Measurements from ENCODE around the gene TRIM33. TPM values are rescaled to one million over a fixed set of nuclear protein-coding genes. Genes with fewer than 3 reads are reported as not detected.
"Not testable (repeated sequence)": the region's sequence is repeated elsewhere in the genome, so short reads cannot be mapped to it uniquely, and the experiment has no call there.

TRIM33 gene
- total and polyA plus RNA-seq, 12 donors: 3.5 to 28.7 (median 20.0) TPM

- WGBS, 2 donors: 74 to 79% methylated on average over 2 of the region's 2 CpGs
- Histone ChIP-seq H3K4me1 (peaks cover 0 to 6% (median 0%) of the 10 kb centered on the region in 9 donors), H3K27ac (no peak overlapping the region), H3K36me3 (no peaks in the 10 kb centered on the region), H3K9me3 (peaks cover 0 to 19% (median 11%) of the 10 kb centered on the region in 11 donors), H3K27me3 (no peaks in the 10 kb centered on the region), H3K4me3 (no peak overlapping the region)
- no peak for DNase-seq
- TF ChIP-seq CTCF (IDR thresholded peaks at IDR 0.05): no peak
- ATAC-seq: no peak
- intact Hi-C loops (cut with DNase I): no loop called here
Measured at GRCh38 chr1:114367810-114368209, 143.2 kb downstream of the TRIM33 start.

DNA sequence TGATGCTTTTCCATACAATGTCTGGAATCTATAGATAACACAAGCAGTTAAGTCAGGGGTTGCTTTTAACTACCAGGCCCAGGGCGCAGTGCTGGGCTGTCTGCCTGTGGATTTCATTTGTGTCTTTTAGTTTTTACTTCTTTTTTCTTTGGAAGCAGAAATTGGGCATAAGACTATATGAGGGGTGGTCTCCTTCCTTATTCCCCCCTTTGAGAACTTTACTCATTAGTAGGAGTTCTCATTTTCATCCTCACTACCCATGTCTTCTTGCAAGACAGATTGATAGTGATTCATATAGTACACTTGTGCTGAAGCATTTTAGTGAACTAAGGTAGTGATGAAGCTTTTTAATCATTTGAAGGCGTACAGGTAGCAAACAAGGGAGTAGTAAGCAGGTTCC lies 147.8 kb downstream of the TRIM33 start:
- WGBS, 2 donors: 72 to 81% methylated on average over 2 of the region's 2 CpGs
- H3K4me3 ChIP-seq; DNase-seq; H3K4me1 ChIP-seq; H3K27me3 ChIP-seq; H3K36me3 ChIP-seq; intact Hi-C loops (cut with DNase I); ATAC-seq; H3K27ac ChIP-seq: not testable (repeated sequence)
- H3K9me3 ChIP-seq: peaks cover 0 to 36% (median 16%) of the 10 kb centered on the region in 11 donors

GRCh38 chr1:114359791-114360190 lies 151.2 kb downstream of the TRIM33 start:
- Histone ChIP-seq H3K9me3 (peaks cover 0 to 36% (median 16%) of the 10 kb centered on the region in 11 donors), H3K27ac (no peak overlapping the region), H3K36me3 (no peaks in the 10 kb centered on the region), H3K27me3 (no peaks in the 10 kb centered on the region), H3K4me1 (no peaks in the 10 kb centered on the region), H3K4me3 (no peak overlapping the region)
- DNase-seq (no peak), ATAC-seq (no peak)
- no peak for TF ChIP-seq CTCF (IDR thresholded peaks at IDR 0.05)
- 52 to 56% methylated on average over 1 of the region's 1 CpG for WGBS, 2 donors
- intact Hi-C loops (cut with DNase I): no loop called here

DNA sequence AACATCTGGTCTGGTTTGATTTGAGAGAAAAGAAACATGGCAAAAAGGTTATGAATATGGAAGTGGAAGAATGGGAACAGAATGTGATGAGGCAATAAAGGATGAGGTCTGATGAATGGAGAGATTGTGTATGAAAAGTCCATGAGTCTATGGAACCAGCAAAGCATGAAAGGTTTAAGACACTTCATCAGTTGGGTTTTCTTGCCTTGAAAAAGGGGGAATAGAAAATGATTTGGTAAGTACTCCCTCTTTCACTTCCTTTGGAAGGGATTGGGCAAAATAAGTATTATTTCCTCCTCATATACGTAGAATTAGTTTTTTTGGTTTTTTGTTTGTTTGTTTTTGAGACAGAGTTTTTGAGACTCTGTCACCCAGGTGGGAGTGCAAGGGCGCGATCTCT lies 155.8 kb downstream of the TRIM33 start:
- H3K4me1 ChIP-seq: peaks cover 0 to 19% (median 10%) of the 10 kb centered on the region in 9 donors
- H3K4me3 ChIP-seq: no peak overlapping the region
- H3K36me3 ChIP-seq: no peaks in the 10 kb centered on the region
- TF ChIP-seq CTCF (IDR thresholded peaks at IDR 0.05): no peak
- intact Hi-C loops (cut with DNase I): no loop called here
- H3K27me3 ChIP-seq: no peaks in the 10 kb centered on the region
- WGBS, 2 donors: 91 to 95% methylated on average over 3 of the region's 3 CpGs
- no peak overlapping the region for H3K27ac ChIP-seq
- ATAC-seq: no peak
- H3K9me3 ChIP-seq: no peaks in the 10 kb centered on the region
- no peak for DNase-seq

- peak; percentile 65 to 76 for DNase-seq
- ATAC-seq: peak; percentile 82 to 93 (median 86)
- Histone ChIP-seq H3K36me3 (no peaks in the 10 kb centered on the region), H3K4me3 (no peak overlapping the region), H3K27me3 (no peaks in the 10 kb centered on the region), H3K9me3 (no peaks in the 10 kb centered on the region), H3K4me1 (peaks cover 0 to 19% (median 10%) of the 10 kb centered on the region in 9 donors), H3K27ac (no peak overlapping the region)
- WGBS, 2 donors: 12 to 17% methylated on average over 4 of the region's 4 CpGs
- intact Hi-C loops (cut with DNase I): loop anchor here in 1 of 10 donors (5.0 kb wide), 1 partner anchor 64 kb away; no protein-coding TSS in a partner anchor
- TF ChIP-seq CTCF (IDR thresholded peaks at IDR 0.05): no peak
Measured at GRCh38 chr1:114353262-114353661, 157.7 kb downstream of the TRIM33 start.
